Muscle layer of colon (tissue), 2 donors: ENCODE results near the gene NINJ2.

ENCODE experiments used
- H3K27ac ChIP-seq: one replicate; pipeline ENCODE4 v1.7.0; 2013; ENCODE audit warnings: low read depth, mild to moderate bottlenecking, low read length, moderate library complexity
- H3K27me3 ChIP-seq, 2 donors: one replicate each; pipeline ENCODE4 v1.7.0; 2013; ENCODE audit warnings: low read length in 2 of 2, mild to moderate bottlenecking in 2 of 2; ENCODE audit not compliant: insufficient read depth in 2 of 2, control insufficient read depth in 1 of 2
- H3K36me3 ChIP-seq: one replicate; pipeline ENCODE4 v1.7.0; 2013; ENCODE audit warnings: mild to moderate bottlenecking, low read length; ENCODE audit not compliant: insufficient read depth
- H3K4me1 ChIP-seq: one replicate; pipeline ENCODE4 v1.7.0; 2013; ENCODE audit warnings: mild to moderate bottlenecking, low read length; ENCODE audit not compliant: insufficient read depth
- H3K4me3 ChIP-seq, 2 donors: one replicate each; pipeline ENCODE4 v1.7.0; 2013; ENCODE audit warnings: low read length in 2 of 2, low read depth in 1 of 2, mild to moderate bottlenecking in 1 of 2, moderate library complexity in 1 of 2
- H3K9ac ChIP-seq: one replicate; pipeline ENCODE4 v1.7.0; 2013; ENCODE audit warnings: low read length
- H3K9me3 ChIP-seq: one replicate; pipeline ENCODE4 v1.7.0; 2013; ENCODE audit warnings: mild to moderate bottlenecking, low read length
- donor health status: abdominal sarcoma.
- donor health status: Adenocarcinoma of cecum.

Gene NINJ2

DNA sequence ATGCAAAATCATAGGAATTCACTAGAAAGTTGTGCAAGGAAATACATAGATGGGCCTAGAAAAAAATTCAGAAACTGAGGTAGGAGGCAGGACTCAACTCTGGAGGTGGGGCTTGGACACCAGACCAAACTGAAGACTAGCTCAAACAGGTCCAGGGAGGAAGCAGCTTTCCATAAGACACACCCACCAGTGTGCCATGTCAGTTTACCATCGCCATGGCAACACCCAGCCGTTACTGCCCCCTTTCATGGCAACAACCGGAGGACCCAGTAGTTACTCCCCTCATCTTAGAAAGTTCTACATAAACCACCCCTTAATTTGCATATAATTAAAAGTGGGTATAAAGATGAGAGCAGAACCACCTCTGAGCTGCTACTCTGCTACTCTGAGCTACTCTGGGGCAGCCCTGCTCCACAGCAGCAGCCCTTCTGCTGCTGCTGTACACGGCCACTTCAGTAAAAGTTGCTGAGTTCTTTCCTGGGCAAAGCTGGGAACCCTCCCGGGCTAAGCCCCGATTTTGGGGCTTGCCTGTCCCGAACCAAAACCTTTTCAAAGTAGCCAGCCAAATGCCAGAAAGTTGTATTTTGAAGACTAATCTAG is 30.8 kb upstream of the NINJ2 start:
- Histone ChIP-seq H3K27ac (no peak overlapping the region), H3K27me3 (no peaks in the 10 kb centered on the region), H3K4me1 (no peaks in the 10 kb centered on the region), H3K9ac (no peak overlapping the region), H3K36me3 (no peaks in the 10 kb centered on the region), H3K9me3 (peaks cover 3% of the 10 kb centered on the region), H3K4me3 (no peak overlapping the region)

DNA sequence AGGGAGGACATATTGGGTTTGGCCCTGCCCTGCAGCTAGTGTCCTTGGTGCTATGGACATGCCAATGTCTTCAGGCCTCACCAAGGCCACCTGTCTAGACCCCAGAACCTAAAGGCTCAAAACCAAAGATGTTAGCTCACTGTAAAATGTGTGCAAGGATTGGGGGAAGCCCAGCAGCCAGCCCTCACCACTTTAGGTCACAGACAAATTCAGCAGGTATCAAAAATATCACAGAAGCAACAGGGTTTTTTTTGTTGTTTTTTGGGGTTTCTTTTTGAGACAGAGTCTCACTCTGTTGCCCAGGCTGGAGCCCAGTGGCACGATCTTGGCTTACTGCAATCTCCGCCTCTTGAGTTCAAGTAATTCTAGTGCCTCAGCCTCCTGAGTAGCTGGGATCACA is 29.0 kb upstream of the NINJ2 start:
- no peak overlapping the region for H3K4me3 ChIP-seq
- H3K27me3 ChIP-seq: no peaks in the 10 kb centered on the region
- H3K9ac ChIP-seq: no peak overlapping the region
- H3K36me3 ChIP-seq: no peaks in the 10 kb centered on the region
- no peaks in the 10 kb centered on the region for H3K4me1 ChIP-seq
- no peaks in the 10 kb centered on the region for H3K9me3 ChIP-seq
- H3K27ac ChIP-seq: no peak overlapping the region

DNA sequence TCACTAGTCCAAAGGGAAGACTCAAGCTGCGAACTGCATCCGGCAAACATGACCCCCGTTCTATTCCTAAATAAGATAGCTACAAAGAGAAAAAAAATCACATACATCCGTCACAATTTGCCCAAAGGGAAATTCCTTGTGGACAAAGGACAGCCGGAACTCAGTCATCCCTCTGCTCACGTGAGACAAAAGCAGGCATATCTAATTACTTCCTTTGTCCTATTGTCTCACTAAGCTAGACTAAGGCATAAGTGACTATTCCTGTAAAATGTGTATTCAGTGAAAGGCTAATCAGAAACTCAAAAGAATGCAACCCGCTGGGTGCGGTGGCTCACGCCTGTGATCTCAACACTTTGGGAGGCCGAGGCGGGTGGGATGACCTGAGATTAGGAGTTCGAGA is 27.2 kb upstream of the NINJ2 start:
- no peaks in the 10 kb centered on the region for H3K27me3 ChIP-seq
- H3K36me3 ChIP-seq: no peaks in the 10 kb centered on the region
- H3K9ac ChIP-seq: no peak overlapping the region
- no peak overlapping the region for H3K4me3 ChIP-seq
- H3K4me1 ChIP-seq: no peaks in the 10 kb centered on the region
- no peaks in the 10 kb centered on the region for H3K9me3 ChIP-seq
- H3K27ac ChIP-seq: no peak overlapping the region

DNA sequence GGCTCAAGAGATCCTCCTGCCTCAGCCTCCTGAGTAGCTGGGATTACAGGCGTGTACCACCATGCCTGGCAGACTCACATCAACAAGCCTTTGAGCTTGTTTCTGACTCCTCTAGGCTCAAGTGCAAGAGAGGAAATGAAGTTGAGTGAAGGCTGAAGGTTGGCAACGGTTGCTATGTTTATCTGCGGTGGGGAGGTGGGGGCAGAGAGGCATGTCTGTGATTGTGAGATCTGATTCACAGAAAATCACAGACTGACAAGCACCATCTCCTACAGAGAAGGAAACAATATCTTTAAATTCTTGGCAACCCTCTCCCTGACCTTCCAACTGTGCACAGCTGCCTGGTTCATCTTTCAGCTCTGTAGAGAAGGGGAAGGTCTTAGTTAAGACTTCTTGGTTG is 22.1 kb upstream of the NINJ2 start:
- no peaks in the 10 kb centered on the region for H3K9me3 ChIP-seq
- no peak overlapping the region for H3K4me3 ChIP-seq
- no peak overlapping the region for H3K27ac ChIP-seq
- no peaks in the 10 kb centered on the region for H3K36me3 ChIP-seq
- no peaks in the 10 kb centered on the region for H3K4me1 ChIP-seq
- no peaks in the 10 kb centered on the region for H3K27me3 ChIP-seq
- no peak overlapping the region for H3K9ac ChIP-seq

DNA sequence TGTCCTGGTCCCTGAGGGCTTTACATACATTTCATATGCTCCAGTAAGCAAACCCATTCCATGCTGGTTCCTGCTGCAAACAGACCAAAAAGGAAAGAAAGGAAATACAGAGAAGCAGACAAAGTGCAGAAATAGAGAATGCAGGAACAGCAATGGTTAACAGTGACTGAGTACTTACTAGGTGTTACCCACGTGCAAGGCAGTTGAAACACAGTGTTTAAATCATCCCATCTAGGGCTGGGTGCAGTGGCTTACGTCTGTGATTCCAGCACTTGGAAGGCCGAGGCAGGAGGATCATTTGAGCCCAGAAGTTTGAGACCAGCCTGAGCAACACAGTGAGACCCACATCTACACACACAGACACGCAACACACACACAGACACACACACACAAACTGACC is 21.2 kb upstream of the NINJ2 start:
- H3K9ac ChIP-seq: no peak overlapping the region
- H3K4me1 ChIP-seq: no peaks in the 10 kb centered on the region
- no peak overlapping the region for H3K27ac ChIP-seq
- no peaks in the 10 kb centered on the region for H3K9me3 ChIP-seq
- no peaks in the 10 kb centered on the region for H3K27me3 ChIP-seq
- no peaks in the 10 kb centered on the region for H3K36me3 ChIP-seq
- no peak overlapping the region for H3K4me3 ChIP-seq

DNA sequence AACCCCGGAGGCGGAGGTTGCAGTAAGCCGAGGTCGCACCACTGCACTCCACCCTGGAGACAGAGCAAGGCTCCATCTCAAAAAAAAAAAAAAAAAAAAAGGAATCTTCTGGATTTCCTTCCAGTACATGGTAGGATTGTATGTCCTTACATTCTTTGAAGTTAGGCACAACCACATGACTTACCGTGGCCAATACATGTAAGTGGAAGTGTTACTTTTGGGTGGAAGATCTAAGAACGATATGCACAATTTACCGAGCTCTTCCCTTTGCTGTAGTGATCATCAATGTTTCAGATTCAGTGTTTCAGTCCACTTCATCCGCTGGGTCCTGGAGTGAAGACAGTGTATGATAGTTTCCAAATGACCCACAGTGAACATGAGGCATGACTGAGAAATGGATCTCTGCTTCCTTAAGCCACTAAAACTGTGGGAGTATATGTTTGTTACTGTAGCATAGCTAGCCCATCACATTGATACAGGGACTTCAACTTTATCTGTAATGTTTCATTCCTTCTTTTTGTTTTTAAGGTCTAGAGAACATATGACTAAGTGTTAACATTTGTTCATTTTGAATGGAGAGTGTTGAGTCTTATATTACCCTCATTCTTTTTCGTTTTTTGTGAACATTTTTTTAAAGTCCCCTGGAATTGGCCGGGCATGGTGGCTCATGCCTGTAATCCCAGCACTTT is 18.5 kb upstream of the NINJ2 start:
- H3K27ac ChIP-seq: no peak overlapping the region
- no peaks in the 10 kb centered on the region for H3K36me3 ChIP-seq
- H3K9me3 ChIP-seq: no peaks in the 10 kb centered on the region
- H3K27me3 ChIP-seq: no peaks in the 10 kb centered on the region
- H3K4me1 ChIP-seq: no peaks in the 10 kb centered on the region
- H3K9ac ChIP-seq: no peak overlapping the region
- no peak overlapping the region for H3K4me3 ChIP-seq

DNA sequence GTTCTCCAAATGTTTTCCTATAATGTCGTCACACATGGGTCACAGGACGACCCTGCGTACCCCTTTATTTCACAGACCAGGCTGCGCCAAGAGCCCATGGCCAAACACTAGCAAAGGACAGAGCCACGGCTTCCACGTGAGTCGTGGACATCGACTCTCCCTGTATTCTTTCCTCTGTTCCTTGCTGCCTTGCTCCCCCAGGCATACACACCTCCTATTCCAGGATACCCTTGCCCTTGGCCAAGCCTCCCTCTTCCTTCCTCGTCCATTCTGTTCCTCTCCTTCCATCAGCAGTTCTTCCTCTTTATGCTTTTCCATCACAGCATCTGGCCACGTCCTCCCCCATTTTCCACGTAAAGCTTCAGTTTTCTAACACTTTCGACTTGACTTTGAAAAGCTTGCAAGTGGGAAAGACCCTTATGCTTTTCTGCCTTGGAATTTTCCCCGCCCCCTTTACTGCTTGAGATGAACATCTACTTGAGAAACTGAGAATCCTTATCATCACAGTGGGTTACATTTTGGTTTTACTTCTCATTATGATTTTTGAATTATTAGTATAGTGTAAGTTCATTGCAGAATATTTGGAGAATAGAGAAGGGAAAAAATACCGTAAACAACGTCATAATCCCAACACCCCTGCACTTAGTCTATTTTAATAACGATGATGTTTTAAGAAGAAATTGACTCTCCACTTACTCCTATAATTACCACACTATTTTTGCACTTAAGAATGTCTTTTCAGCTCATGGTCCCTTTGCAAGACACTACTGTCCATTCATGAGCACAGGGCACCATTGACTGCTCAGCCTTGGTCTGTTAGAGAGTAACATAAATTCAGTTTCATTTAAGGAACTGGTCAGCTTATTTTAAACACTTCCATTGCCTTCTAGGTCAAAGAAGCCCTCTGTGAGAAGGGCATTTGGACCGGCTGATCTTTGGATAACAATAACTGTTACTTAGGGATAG is 15.8 kb upstream of the NINJ2 start:
- no peaks in the 10 kb centered on the region for H3K36me3 ChIP-seq
- H3K9ac ChIP-seq: no peak overlapping the region
- no peaks in the 10 kb centered on the region for H3K27me3 ChIP-seq
- H3K4me3 ChIP-seq: no peak overlapping the region
- no peak overlapping the region for H3K27ac ChIP-seq
- no peaks in the 10 kb centered on the region for H3K9me3 ChIP-seq
- H3K4me1 ChIP-seq: no peaks in the 10 kb centered on the region

DNA sequence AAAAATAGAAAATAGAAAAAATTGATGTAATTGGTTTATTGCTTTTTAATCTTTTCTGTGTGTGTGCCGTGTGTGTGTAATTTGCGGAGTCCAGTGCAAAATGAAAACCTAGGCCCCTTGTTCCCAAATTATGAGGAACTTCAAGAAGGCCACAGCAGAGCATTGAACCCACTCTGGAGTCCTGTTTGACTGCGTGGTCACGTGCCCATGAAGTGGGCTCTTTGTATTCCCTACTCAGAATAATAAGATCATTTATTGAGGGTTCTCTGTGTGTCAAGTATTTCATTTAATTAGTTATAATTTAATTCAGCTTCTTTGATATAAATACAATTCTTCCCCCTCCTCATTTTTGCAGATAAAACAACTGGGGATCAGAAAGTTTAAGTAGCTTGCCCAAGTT is 12.3 kb upstream of the NINJ2 start:
- Histone ChIP-seq H3K4me3 (no peak overlapping the region), H3K9me3 (no peaks in the 10 kb centered on the region), H3K36me3 (no peaks in the 10 kb centered on the region), H3K9ac (no peak overlapping the region), H3K4me1 (no peaks in the 10 kb centered on the region), H3K27me3 (no peaks in the 10 kb centered on the region), H3K27ac (no peak overlapping the region)

DNA sequence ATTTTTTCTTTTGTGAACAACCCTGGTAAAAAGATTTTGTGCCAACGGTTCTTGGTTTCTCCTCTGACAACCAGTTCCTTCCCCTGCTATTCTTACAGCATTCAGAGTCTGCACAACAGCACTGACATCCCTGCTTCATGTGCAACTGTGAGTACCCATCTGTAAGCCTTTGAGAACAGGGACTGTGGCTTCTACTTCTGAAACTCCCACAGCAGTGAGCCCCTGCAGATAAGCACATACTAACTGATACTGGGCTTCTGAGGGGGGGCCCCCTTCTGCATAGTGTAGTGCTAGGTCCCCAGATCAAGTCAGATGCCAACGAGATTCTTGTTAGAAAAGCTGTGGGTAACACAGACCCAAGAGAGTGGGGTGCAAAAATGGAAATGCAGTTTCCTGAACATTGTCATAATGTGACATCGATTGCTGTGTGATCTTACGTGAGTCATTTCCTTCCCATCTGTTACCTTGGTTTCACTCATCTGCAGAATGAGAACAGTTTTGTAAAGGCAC is 11.1 kb upstream of the NINJ2 start:
- H3K27ac ChIP-seq: no peak overlapping the region
- H3K4me1 ChIP-seq: no peaks in the 10 kb centered on the region
- H3K9me3 ChIP-seq: no peaks in the 10 kb centered on the region
- no peak overlapping the region for H3K4me3 ChIP-seq
- H3K27me3 ChIP-seq: no peaks in the 10 kb centered on the region
- H3K36me3 ChIP-seq: no peaks in the 10 kb centered on the region
- H3K9ac ChIP-seq: no peak overlapping the region

DNA sequence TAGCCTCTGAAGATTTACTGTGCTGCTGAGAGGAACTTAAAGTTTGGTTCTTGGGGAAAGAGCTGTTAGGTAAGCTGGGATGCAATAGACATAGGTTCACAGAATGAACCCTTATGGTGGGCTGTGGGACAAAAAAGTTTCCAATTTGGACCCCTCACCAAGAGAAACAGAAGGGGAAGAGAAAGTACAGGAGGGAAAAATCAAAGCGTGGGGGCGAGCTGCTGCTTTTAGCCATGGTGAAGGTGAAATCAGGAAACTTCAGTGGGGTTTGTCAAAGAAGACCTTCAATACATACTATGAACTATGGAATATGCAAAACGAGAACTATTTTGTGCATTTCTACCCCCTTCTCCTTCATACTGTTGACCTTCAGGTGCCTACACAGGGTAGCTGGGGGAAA is 10.6 kb upstream of the NINJ2 start:
- H3K27ac ChIP-seq: no peak overlapping the region
- no peaks in the 10 kb centered on the region for H3K4me1 ChIP-seq

DNA sequence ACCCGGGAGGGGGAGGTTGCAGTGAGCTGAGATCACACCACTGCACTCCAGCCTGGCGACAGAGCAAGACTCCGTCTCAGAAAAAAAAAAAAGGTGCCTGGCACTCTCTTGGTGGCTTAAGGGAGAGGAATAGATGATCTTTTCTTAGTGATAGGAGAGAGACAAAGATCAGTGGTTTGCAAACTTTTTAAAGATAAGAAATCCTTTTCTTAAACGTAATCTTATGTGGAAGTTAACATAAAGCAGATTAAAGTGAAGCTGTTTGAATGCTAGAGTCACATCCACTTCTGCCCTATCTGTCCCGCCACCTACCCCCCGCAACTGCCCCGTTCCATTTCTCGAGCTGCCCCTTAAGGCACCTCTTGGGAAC is 6.3 kb upstream of the NINJ2 start:
- H3K9ac ChIP-seq: no peak overlapping the region
- no peak overlapping the region for H3K27ac ChIP-seq
- H3K4me3 ChIP-seq: no peak overlapping the region
- H3K27me3 ChIP-seq: no peaks in the 10 kb centered on the region
- H3K9me3 ChIP-seq: no peaks in the 10 kb centered on the region
- H3K4me1 ChIP-seq: no peaks in the 10 kb centered on the region
- no peaks in the 10 kb centered on the region for H3K36me3 ChIP-seq

More for the DNA sequence above, 10.6 kb upstream of the NINJ2 start:
- Histone ChIP-seq H3K27me3 (no peaks in the 10 kb centered on the region), H3K4me3 (no peak overlapping the region), H3K36me3 (no peaks in the 10 kb centered on the region), H3K9me3 (no peaks in the 10 kb centered on the region), H3K9ac (no peak overlapping the region)
